HepG2 (cell line): ENCODE data around the gene DNAJA3. TPM values are rescaled to one million over a fixed set of nuclear protein-coding genes. Genes with fewer than 3 reads are reported as not detected.
A peak's percentile ranks its signal among the peaks of the same experiment; 100 is the strongest.

Experiments used
- GMEB2 ChIP-seq: IDR thresholded peaks from 2 replicates; pipeline ENCODE4 v1.6.1; 2016; ENCODE audit warnings: missing biosample characterization, missing genetic modification reagents, low read depth
- HMG20A ChIP-seq: IDR thresholded peaks from 2 replicates; pipeline ENCODE4 v1.6.1; 2016; ENCODE audit warnings: borderline replicate concordance
- JUND ChIP-seq: sonication (generic); formaldehyde crosslinking; IDR thresholded peaks from 2 replicates; pipeline ENCODE4 v1.8.0; 2022; ENCODE audit warnings: mild to moderate bottlenecking, missing genetic modification reagents
- KLF11 ChIP-seq: IDR thresholded peaks from 2 replicates; pipeline ENCODE4 v1.6.1; 2016; ENCODE audit warnings: missing compliant biosample characterization
- MAFF ChIP-seq: IDR thresholded peaks from 2 replicates; pipeline ENCODE4 v1.6.1; 2011; ENCODE audit warnings: low read depth, low read length, improper control_type of control experiment
- NCOA2 ChIP-seq: sonication (generic); formaldehyde crosslinking; IDR thresholded peaks from 2 replicates; pipeline ENCODE4 v1.8.0; 2022; ENCODE audit warnings: inconsistent platforms
- NFIB ChIP-seq: sonication (generic); formaldehyde crosslinking; IDR thresholded peaks from 2 replicates; pipeline ENCODE4 v1.9.0; 2021; ENCODE audit warnings: missing genetic modification reagents, mild to moderate bottlenecking, borderline replicate concordance
- SRF ChIP-seq: IDR thresholded peaks from 2 replicates; pipeline ENCODE4 v1.6.1; 2011; ENCODE audit warnings: mild to moderate bottlenecking, low read depth, low read length, moderate library complexity
- STAG1 ChIP-seq: sonication (generic); formaldehyde crosslinking; IDR thresholded peaks from 2 replicates; pipeline ENCODE4 v1.4.0; 2020; ENCODE audit warnings: missing genetic modification reagents
- THAP11 ChIP-seq: IDR thresholded peaks from 2 replicates; pipeline ENCODE4 v1.6.1; 2016; ENCODE audit warnings: missing biosample characterization, missing genetic modification reagents
- TMF1 ChIP-seq: sonication (generic); formaldehyde crosslinking; IDR thresholded peaks from 2 replicates; pipeline ENCODE4 v1.8.1; 2022; ENCODE audit warnings: low read depth, missing genetic modification reagents
- ZFYVE20 ChIP-seq: sonication (generic); formaldehyde crosslinking; IDR thresholded peaks from 2 replicates; pipeline ENCODE4 v1.8.0; 2023; ENCODE audit warnings: low read depth, mild to moderate bottlenecking, moderate library complexity, missing genetic modification reagents, borderline replicate concordance
- ZMYM4 ChIP-seq: sonication (generic); formaldehyde crosslinking; IDR thresholded peaks from 2 replicates; pipeline ENCODE4 v1.8.1; 2023; ENCODE audit warnings: mild to moderate bottlenecking, missing genetic modification reagents
- ZNF121 ChIP-seq: sonication (generic); formaldehyde crosslinking; IDR thresholded peaks from 2 replicates; pipeline ENCODE4 v1.5.0; 2020; ENCODE audit warnings: mild to moderate bottlenecking, missing genetic modification reagents
- ZNF225 ChIP-seq: sonication (generic); formaldehyde crosslinking; IDR thresholded peaks from 2 replicates; pipeline ENCODE4 v1.4.0; 2020; ENCODE audit warnings: mild to moderate bottlenecking, missing genetic modification reagents
- ZNF329 ChIP-seq: sonication (generic); formaldehyde crosslinking; IDR thresholded peaks from 2 replicates; pipeline ENCODE4 v1.9.0; 2021; ENCODE audit warnings: low read depth, mild to moderate bottlenecking, missing genetic modification reagents
- ZNF546 ChIP-seq: sonication (generic); formaldehyde crosslinking; conservative IDR thresholded peaks from 2 replicates; pipeline ENCODE4 v1.8.1; 2023; ENCODE audit warnings: mild to moderate bottlenecking, missing genetic modification reagents
- ZNF773 ChIP-seq: sonication (generic); formaldehyde crosslinking; IDR thresholded peaks from 2 replicates; pipeline ENCODE4 v1.4.0; 2020; ENCODE audit warnings: missing genetic modification reagents, borderline replicate concordance
- ZNF841 ChIP-seq: sonication (generic); formaldehyde crosslinking; IDR thresholded peaks from 2 replicates; pipeline ENCODE4 v1.8.1; 2023; ENCODE audit warnings: missing genetic modification reagents, borderline replicate concordance
- ZSCAN20 ChIP-seq: sonication (generic); formaldehyde crosslinking; IDR thresholded peaks from 2 replicates; pipeline ENCODE4 v1.4.0; 2020; ENCODE audit warnings: missing genetic modification reagents, mild to moderate bottlenecking, borderline replicate concordance
- ZSCAN25 ChIP-seq: sonication (generic); formaldehyde crosslinking; IDR thresholded peaks from 2 replicates; pipeline ENCODE4 v1.8.0; 2022; ENCODE audit warnings: mild to moderate bottlenecking, missing genetic modification reagents
- ZSCAN29 ChIP-seq: sonication (generic); formaldehyde crosslinking; conservative IDR thresholded peaks from 2 replicates; pipeline ENCODE4 v1.4.0; 2020; ENCODE audit warnings: mild to moderate bottlenecking, missing genetic modification reagents
- polyA plus RNA-seq, 8 experiments: library from polyadenylated mRNA; depleted of rRNA in 3 of 8; stranded (reverse) in 7 of 8; unstranded in 1 of 8; fragments of >200 nt; fragmentation: Illumina TruSeq in 4 of 8; extraction: Trizol in 4 of 8; gene quantifications; 2 replicates each; pipeline versions ENCODE4 v1.2.1 to v1.2.3, GENCODE V29; 2011 to 2016; ENCODE audit warnings: low read depth in 4 of 8, missing spikeins in 1 of 8, mixed read lengths in 1 of 8; ENCODE audit not compliant: insufficient read depth in 1 of 8
- total RNA-seq, 5 experiments: library from RNA; depleted of rRNA; stranded (reverse); fragments of >200 nt; fragmentation: Illumina TruSeq; extraction: Trizol; gene quantifications; 2 replicates each; pipeline ENCODE4 v1.2.3, GENCODE V29; 2016; ENCODE audit warnings: low read depth in 1 of 5
- TF ChIP-seq, protein P1 (sequence below): sonication (generic); formaldehyde crosslinking; IDR thresholded peaks from 2 replicates; pipeline ENCODE4 v1.8.1; 2022; ENCODE audit warnings: mild to moderate bottlenecking, missing genetic modification reagents
- TF ChIP-seq, protein P2 (sequence below): sonication (generic); formaldehyde crosslinking; IDR thresholded peaks from 2 replicates; pipeline ENCODE4 v1.4.0; 2020; ENCODE audit warnings: mild to moderate bottlenecking, low read depth, missing genetic modification reagents
- TF ChIP-seq, protein P3 (sequence below): sonication (generic); formaldehyde crosslinking; IDR thresholded peaks from 2 replicates; pipeline ENCODE4 v1.4.0; 2020; ENCODE audit warnings: mild to moderate bottlenecking, missing genetic modification reagents

Gene DNAJA3
- total and polyA plus RNA-seq, 2 of the 13 experiments (the other 11 are each of a cell fraction or from before 2014, with no cell fraction given) = 77.0 to 83.3 TPM

GRCh38 chr16:4426021-4426684 lies 485 bp downstream of the DNAJA3 start (continued):
- TF ChIP-seq STAG1 = no peak
- TF ChIP-seq, protein P1, sequence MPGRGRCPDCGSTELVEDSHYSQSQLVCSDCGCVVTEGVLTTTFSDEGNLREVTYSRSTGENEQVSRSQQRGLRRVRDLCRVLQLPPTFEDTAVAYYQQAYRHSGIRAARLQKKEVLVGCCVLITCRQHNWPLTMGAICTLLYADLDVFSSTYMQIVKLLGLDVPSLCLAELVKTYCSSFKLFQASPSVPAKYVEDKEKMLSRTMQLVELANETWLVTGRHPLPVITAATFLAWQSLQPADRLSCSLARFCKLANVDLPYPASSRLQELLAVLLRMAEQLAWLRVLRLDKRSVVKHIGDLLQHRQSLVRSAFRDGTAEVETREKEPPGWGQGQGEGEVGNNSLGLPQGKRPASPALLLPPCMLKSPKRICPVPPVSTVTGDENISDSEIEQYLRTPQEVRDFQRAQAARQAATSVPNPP (CRISPR knock-in tag) = no peak
- no peak for TF ChIP-seq THAP11
- 0 out of 2 replicates have a peak, but pooled peaks have one; percentile 65 for TF ChIP-seq ZNF225 (CRISPR knock-in tag)
- no peak for TF ChIP-seq NFIB (CRISPR knock-in tag)
- TF ChIP-seq ZMYM4 = no peak
- peak; percentile 89; the same call in 1 of the 2 replicates for TF ChIP-seq KLF11 (CRISPR knock-in tag)
- TF ChIP-seq ZSCAN20 (CRISPR knock-in tag) = no peak
- no peak for TF ChIP-seq ZNF121 (CRISPR knock-in tag)
- no peak for TF ChIP-seq ZFYVE20
- TF ChIP-seq, protein P2, sequence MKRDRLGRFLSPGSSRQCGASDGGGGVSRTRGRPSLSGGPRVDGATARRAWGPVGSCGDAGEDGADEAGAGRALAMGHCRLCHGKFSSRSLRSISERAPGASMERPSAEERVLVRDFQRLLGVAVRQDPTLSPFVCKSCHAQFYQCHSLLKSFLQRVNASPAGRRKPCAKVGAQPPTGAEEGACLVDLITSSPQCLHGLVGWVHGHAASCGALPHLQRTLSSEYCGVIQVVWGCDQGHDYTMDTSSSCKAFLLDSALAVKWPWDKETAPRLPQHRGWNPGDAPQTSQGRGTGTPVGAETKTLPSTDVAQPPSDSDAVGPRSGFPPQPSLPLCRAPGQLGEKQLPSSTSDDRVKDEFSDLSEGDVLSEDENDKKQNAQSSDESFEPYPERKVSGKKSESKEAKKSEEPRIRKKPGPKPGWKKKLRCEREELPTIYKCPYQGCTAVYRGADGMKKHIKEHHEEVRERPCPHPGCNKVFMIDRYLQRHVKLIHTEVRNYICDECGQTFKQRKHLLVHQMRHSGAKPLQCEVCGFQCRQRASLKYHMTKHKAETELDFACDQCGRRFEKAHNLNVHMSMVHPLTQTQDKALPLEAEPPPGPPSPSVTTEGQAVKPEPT = no peak
- TF ChIP-seq ZNF841 (CRISPR knock-in tag) = no peak
- peak; percentile 93 for TF ChIP-seq ZSCAN29
- no peak for TF ChIP-seq ZNF773 (CRISPR knock-in tag)
- TF ChIP-seq HMG20A = no peak
- TF ChIP-seq TMF1 (CRISPR knock-in tag) = peak; percentile 79; the same call in 1 of the 2 replicates
- no peak for TF ChIP-seq MAFF
- TF ChIP-seq ZNF329 (CRISPR knock-in tag) = peak; percentile 82; the same call in 1 of the 2 replicates
- no peak for TF ChIP-seq GMEB2 (CRISPR knock-in tag)
- peak; percentile 97 for TF ChIP-seq ZSCAN25 (CRISPR knock-in tag)
- peak; percentile 27; the same call in 1 of the 2 replicates for TF ChIP-seq NCOA2 (CRISPR knock-in tag)
- TF ChIP-seq, protein P3, sequence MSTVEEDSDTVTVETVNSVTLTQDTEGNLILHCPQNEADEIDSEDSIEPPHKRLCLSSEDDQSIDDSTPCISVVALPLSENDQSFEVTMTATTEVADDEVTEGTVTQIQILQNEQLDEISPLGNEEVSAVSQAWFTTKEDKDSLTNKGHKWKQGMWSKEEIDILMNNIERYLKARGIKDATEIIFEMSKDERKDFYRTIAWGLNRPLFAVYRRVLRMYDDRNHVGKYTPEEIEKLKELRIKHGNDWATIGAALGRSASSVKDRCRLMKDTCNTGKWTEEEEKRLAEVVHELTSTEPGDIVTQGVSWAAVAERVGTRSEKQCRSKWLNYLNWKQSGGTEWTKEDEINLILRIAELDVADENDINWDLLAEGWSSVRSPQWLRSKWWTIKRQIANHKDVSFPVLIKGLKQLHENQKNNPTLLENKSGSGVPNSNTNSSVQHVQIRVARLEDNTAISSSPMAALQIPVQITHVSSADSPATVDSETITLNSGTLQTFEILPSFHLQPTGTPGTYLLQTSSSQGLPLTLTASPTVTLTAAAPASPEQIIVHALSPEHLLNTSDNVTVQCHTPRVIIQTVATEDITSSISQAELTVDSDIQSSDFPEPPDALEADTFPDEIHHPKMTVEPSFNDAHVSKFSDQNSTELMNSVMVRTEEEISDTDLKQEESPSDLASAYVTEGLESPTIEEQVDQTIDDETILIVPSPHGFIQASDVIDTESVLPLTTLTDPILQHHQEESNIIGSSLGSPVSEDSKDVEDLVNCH = no peak
- peak; percentile 86; the same call in 1 of the 2 replicates for TF ChIP-seq ZNF546 (CRISPR knock-in tag)
- no peak; the same call in 1 of the 2 replicates for TF ChIP-seq JUND (CRISPR knock-in tag)
- TF ChIP-seq SRF = no peak
